ENCODE data around the gene ADPRHL1.

ADPRHL1 gene

DNA sequence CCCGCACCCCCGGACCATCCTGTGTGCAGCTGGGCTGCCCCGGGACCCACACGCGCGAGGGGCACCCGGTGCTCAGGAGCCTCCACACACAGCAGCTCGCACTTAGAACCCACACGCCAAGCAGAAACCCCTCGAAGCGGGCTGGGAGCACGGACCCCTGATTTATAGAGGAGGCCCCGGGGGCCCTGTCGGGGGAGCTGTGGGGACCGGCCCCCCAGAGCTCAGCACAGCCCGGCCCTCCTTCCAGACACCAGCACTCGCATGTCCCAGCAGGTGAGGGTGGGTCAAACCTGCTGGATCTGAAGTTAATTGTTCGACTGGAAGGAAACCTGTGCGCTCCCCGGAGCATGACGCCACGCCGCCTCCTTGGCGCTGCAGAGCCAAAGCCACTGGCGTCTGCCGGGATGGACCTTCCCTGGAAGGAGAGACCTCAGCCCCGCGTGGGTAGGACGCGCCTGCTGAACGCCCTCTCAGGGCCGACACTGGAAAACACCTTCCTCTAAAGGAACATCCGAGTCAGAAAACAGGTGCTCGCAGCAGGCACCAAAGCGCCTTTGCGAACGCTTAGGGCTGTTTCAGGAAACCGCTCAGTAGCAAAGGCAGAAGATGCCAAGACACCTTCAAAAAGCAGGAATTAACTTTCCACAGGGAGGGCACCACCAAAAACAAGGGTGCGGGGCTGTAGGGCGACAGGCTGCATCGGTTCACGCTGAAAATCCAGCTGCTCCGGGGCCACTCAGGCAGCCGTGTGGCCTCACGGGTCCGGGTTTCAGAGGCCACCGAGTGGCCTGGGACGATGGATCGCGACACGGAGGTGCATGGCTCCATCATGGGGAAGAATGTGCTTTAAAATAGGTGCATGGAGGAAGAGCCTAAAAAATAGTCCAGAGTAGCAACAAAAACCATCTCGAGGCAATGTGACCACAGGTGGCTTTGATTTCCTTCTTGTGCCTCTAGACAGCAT lies 51.6 kb downstream of the ADPRHL1 start:
- Histone ChIP-seq H3K9ac (no peak overlapping the region), H3K36me3 (ENCODE audit: insufficient read depth) (no peaks in the 10 kb centered on the region), H2AFZ (ENCODE audit: low read depth) (no peak overlapping the region), H3K27me3 (ENCODE audit: insufficient read depth, low read depth) (peaks cover 6% of the 10 kb centered on the region; the same call in 1 of the 2 replicates), H3K4me1 (ENCODE audit: low read depth, poor library complexity, severe bottlenecking) (peaks cover 13% of the 10 kb centered on the region), H3K4me2 (no peak overlapping the region), H4K20me1 (ENCODE audit: insufficient read depth) (no peaks in the 10 kb centered on the region), H3K27ac (no peak overlapping the region), H3K4me3 (IDR thresholded peaks at IDR 0.05; ENCODE audit: insufficient read depth, low read depth, low read length) (no peak overlapping the region), H3K79me2 (ENCODE audit: insufficient read depth, low read depth) (no peaks in the 10 kb centered on the region)
- TF ChIP-seq, protein P1, sequence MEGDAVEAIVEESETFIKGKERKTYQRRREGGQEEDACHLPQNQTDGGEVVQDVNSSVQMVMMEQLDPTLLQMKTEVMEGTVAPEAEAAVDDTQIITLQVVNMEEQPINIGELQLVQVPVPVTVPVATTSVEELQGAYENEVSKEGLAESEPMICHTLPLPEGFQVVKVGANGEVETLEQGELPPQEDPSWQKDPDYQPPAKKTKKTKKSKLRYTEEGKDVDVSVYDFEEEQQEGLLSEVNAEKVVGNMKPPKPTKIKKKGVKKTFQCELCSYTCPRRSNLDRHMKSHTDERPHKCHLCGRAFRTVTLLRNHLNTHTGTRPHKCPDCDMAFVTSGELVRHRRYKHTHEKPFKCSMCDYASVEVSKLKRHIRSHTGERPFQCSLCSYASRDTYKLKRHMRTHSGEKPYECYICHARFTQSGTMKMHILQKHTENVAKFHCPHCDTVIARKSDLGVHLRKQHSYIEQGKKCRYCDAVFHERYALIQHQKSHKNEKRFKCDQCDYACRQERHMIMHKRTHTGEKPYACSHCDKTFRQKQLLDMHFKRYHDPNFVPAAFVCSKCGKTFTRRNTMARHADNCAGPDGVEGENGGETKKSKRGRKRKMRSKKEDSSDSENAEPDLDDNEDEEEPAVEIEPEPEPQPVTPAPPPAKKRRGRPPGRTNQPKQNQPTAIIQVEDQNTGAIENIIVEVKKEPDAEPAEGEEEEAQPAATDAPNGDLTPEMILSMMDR (conservative IDR thresholded peaks at IDR 0.05; ENCODE audit: low read depth, low read length): no peak

DNA sequence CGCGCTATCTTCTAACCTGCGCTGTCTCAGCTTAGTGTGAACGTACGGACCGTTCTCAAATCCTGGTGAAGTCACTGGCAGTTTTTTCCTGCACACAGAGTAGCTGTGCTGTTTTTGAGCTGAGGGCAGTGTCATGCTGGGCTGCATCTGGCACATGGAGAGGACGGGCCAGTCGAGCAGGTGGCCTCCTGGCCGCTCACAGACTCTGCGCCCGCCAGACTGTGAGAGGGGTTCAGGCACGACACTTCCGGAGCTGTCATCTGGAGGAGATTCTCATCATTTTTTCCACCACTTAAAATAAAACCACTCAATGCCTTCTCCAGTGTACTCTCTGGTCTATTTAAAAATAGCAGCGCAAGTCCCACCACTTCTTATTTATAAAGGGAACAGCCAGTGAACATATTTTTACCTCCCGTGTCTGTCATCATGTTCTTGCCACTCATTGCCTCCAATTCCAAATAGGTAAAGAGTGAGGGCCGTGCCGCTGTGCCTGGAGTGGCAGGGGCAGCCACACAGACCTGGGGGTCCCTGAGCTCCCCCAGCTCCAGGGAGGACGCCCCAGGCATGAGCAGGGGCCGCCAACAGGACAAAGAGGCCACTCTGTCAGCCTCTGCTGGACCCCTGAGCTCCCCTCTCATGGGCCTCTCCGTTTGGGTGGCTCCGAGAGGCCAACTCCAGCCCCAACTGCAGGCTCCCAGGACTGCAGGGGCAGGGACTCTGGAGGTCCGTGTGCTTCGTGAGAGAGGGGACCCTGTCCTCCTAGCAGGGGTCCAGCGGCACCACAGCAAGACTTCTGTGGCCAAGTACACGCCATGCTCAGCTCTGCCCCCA lies 52.5 kb downstream of the ADPRHL1 start:
- Histone ChIP-seq H3K4me2 (no peak overlapping the region), H2AFZ (ENCODE audit: low read depth) (no peak overlapping the region), H3K4me1 (ENCODE audit: low read depth, poor library complexity, severe bottlenecking) (peaks cover 13% of the 10 kb centered on the region), H3K27ac (no peak overlapping the region), H4K20me1 (ENCODE audit: insufficient read depth) (no peaks in the 10 kb centered on the region), H3K4me3 (IDR thresholded peaks at IDR 0.05; ENCODE audit: insufficient read depth, low read depth, low read length) (no peak overlapping the region), H3K79me2 (ENCODE audit: insufficient read depth, low read depth) (no peaks in the 10 kb centered on the region), H3K36me3 (ENCODE audit: insufficient read depth) (no peaks in the 10 kb centered on the region), H3K27me3 (ENCODE audit: insufficient read depth, low read depth) (peaks cover 3% of the 10 kb centered on the region; the same call in 1 of the 2 replicates), H3K9ac (no peak overlapping the region)
- TF ChIP-seq, protein P1 (conservative IDR thresholded peaks at IDR 0.05; ENCODE audit: low read depth, low read length): no peak

DNA sequence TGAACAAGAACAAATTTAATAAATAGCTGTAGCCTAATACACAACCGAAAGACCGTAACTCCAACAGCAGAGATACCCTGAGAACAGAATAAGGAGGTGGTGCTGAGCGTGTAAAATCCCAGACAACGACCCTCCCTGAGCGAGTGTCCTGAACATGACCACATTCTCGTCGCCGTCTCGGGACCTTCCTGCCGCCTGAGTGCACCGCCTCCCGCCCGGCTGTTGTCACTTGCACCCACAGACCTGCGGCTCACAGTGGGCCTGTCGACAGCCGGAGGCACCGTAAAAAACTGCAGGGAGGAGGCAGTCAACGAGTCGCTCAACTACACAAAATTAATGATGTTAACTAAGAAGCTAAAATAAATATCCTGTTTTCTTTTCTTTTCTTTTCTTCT lies 53.5 kb downstream of the ADPRHL1 start:
- H3K4me2 ChIP-seq: no peak overlapping the region
- H3K4me3 ChIP-seq (IDR thresholded peaks at IDR 0.05; ENCODE audit: insufficient read depth, low read depth, low read length): no peak overlapping the region
- H3K27me3 ChIP-seq (ENCODE audit: insufficient read depth, low read depth): peaks cover 3% of the 10 kb centered on the region; the same call in 1 of the 2 replicates
- H3K36me3 ChIP-seq (ENCODE audit: insufficient read depth): no peaks in the 10 kb centered on the region
- H3K27ac ChIP-seq: no peak overlapping the region
- H3K4me1 ChIP-seq (ENCODE audit: low read depth, poor library complexity, severe bottlenecking): peaks cover 13% of the 10 kb centered on the region
- no peak overlapping the region for H3K9ac ChIP-seq
- TF ChIP-seq, protein P1 (conservative IDR thresholded peaks at IDR 0.05; ENCODE audit: low read depth, low read length): no peak
- no peaks in the 10 kb centered on the region for H4K20me1 ChIP-seq (ENCODE audit: insufficient read depth)
- no peak overlapping the region for H2AFZ ChIP-seq (ENCODE audit: low read depth)
- no peaks in the 10 kb centered on the region for H3K79me2 ChIP-seq (ENCODE audit: insufficient read depth, low read depth)

DNA sequence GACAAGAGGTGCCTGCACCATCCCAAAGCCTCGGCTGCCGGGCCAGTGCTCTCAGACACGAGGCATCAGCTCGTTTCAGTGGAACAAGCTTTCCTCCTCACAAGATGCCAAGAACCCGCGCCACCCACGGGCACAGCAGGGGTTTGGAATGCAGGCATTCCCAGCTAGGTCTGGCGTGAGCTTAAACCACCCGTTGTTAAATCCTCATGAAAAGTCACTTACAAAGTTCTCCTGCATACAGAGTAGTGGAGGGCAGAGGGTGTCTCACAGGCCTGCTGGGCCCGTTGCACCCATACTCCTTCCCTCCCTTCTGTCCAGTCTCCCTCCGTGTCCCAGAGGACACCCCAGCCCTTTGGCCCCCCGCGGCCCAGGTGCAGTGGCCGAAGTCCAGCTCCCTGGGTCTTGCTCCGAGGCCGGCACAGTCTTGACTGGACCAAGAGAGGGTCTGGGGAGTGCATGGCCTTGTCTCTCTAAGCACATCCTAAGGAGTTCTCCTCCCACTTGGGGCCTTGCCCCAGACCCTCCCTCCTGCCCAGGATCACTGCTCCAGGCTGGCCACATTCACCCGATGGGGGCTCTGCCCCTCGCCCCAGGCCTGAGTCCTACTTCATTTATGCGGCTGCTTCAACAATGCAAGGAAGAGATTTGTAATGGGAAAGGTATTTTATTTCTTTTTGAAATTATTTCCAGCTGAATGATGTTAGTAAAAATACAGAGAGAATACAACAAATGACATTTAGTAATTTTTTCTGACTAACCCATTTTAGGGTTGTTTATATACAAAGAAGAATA lies 54.1 kb downstream of the ADPRHL1 start:
- no peak overlapping the region for H3K9ac ChIP-seq
- H3K27me3 ChIP-seq (ENCODE audit: insufficient read depth, low read depth): peaks cover 3% of the 10 kb centered on the region; the same call in 1 of the 2 replicates
- no peaks in the 10 kb centered on the region for H4K20me1 ChIP-seq (ENCODE audit: insufficient read depth)
- TF ChIP-seq, protein P1 (conservative IDR thresholded peaks at IDR 0.05; ENCODE audit: low read depth, low read length): no peak
- no peak overlapping the region for H3K4me2 ChIP-seq
- H3K4me1 ChIP-seq (ENCODE audit: low read depth, poor library complexity, severe bottlenecking): peaks cover 13% of the 10 kb centered on the region
- H3K27ac ChIP-seq: no peak overlapping the region
- no peaks in the 10 kb centered on the region for H3K79me2 ChIP-seq (ENCODE audit: insufficient read depth, low read depth)
- H3K4me3 ChIP-seq (IDR thresholded peaks at IDR 0.05; ENCODE audit: insufficient read depth, low read depth, low read length): no peak overlapping the region
- no peak overlapping the region for H2AFZ ChIP-seq (ENCODE audit: low read depth)
- H3K36me3 ChIP-seq (ENCODE audit: insufficient read depth): no peaks in the 10 kb centered on the region

Data from KMS-11 (cell line).